ENCODE measurements around the gene HTATIP2. TPM values are rescaled to one million over a fixed set of nuclear protein-coding genes. Genes with fewer than 3 reads are reported as not detected.

Gene HTATIP2
- total and polyA plus RNA-seq, 9 of the 15 experiments (the other 6 are each of a cell fraction or from before 2014, with no cell fraction given) = 48.3 to 90.9 (median 64.4) TPM

DNA sequence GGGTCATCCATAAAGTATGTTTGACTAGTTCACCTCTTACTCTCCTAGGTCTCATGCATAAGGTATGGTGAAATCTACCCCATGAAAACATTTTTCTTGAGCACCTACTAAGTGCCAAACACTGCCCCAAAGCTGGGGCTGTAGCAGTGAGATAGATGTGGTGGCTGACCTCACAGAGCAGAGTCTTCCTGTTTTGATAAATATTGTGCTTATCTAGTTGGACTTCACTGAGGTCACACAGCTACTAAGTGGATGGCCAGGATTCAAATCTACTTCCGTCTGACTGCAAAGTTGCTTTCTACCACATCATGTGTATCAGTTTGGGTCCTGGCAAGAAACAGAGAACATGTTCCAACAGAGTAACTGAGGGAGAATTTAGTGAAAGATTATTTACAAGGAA lies 6.4 kb upstream of the HTATIP2 start (continued):
- TF ChIP-seq ZBTB8A (IDR thresholded peaks at IDR 0.05; ENCODE audit: partially characterized antibody) = no peak
- no peak for TF ChIP-seq ZNF143 (CRISPR knock-in tag; IDR thresholded peaks at IDR 0.05)
- no peak for TF ChIP-seq TRIM28 (IDR thresholded peaks at IDR 0.05)
- TF ChIP-seq ZBTB1 (CRISPR knock-in tag; IDR thresholded peaks at IDR 0.05; ENCODE audit: borderline replicate concordance, low read depth) = no peak
- TF ChIP-seq MBD2 (IDR thresholded peaks at IDR 0.05; ENCODE audit: borderline replicate concordance, low read depth) = no peak
- no peak for TF ChIP-seq ZNF24 (IDR thresholded peaks at IDR 0.05)
- TF ChIP-seq PCBP2 (IDR thresholded peaks at IDR 0.05; ENCODE audit: low read depth, low read length, poor library complexity, severe bottlenecking) = no peak
- TF ChIP-seq ZSCAN32 (CRISPR knock-in tag; IDR thresholded peaks at IDR 0.05) = no peak
- TF ChIP-seq DMBX1 (CRISPR knock-in tag; IDR thresholded peaks at IDR 0.05; ENCODE audit: borderline replicate concordance) = no peak
- TF ChIP-seq ZNF699 (CRISPR knock-in tag; IDR thresholded peaks at IDR 0.05; ENCODE audit: insufficient replicate concordance) = no peak
- TF ChIP-seq SETDB1 (IDR thresholded peaks at IDR 0.05; ENCODE audit: low read length) = no peak
- no peak for TF ChIP-seq XRCC5 (IDR thresholded peaks at IDR 0.05; ENCODE audit: low read depth, low read length)
- no peak for TF ChIP-seq FOXK2 (conservative IDR thresholded peaks at IDR 0.05 in 1 of 2, IDR thresholded peaks at IDR 0.05 in 1 of 2; ENCODE audit: low read depth in 2 of 2)
- TF ChIP-seq CBX2 (IDR thresholded peaks at IDR 0.05; ENCODE audit: insufficient read depth, low read length, poor library complexity, severe bottlenecking) = no peak
- TF ChIP-seq, protein P1, sequence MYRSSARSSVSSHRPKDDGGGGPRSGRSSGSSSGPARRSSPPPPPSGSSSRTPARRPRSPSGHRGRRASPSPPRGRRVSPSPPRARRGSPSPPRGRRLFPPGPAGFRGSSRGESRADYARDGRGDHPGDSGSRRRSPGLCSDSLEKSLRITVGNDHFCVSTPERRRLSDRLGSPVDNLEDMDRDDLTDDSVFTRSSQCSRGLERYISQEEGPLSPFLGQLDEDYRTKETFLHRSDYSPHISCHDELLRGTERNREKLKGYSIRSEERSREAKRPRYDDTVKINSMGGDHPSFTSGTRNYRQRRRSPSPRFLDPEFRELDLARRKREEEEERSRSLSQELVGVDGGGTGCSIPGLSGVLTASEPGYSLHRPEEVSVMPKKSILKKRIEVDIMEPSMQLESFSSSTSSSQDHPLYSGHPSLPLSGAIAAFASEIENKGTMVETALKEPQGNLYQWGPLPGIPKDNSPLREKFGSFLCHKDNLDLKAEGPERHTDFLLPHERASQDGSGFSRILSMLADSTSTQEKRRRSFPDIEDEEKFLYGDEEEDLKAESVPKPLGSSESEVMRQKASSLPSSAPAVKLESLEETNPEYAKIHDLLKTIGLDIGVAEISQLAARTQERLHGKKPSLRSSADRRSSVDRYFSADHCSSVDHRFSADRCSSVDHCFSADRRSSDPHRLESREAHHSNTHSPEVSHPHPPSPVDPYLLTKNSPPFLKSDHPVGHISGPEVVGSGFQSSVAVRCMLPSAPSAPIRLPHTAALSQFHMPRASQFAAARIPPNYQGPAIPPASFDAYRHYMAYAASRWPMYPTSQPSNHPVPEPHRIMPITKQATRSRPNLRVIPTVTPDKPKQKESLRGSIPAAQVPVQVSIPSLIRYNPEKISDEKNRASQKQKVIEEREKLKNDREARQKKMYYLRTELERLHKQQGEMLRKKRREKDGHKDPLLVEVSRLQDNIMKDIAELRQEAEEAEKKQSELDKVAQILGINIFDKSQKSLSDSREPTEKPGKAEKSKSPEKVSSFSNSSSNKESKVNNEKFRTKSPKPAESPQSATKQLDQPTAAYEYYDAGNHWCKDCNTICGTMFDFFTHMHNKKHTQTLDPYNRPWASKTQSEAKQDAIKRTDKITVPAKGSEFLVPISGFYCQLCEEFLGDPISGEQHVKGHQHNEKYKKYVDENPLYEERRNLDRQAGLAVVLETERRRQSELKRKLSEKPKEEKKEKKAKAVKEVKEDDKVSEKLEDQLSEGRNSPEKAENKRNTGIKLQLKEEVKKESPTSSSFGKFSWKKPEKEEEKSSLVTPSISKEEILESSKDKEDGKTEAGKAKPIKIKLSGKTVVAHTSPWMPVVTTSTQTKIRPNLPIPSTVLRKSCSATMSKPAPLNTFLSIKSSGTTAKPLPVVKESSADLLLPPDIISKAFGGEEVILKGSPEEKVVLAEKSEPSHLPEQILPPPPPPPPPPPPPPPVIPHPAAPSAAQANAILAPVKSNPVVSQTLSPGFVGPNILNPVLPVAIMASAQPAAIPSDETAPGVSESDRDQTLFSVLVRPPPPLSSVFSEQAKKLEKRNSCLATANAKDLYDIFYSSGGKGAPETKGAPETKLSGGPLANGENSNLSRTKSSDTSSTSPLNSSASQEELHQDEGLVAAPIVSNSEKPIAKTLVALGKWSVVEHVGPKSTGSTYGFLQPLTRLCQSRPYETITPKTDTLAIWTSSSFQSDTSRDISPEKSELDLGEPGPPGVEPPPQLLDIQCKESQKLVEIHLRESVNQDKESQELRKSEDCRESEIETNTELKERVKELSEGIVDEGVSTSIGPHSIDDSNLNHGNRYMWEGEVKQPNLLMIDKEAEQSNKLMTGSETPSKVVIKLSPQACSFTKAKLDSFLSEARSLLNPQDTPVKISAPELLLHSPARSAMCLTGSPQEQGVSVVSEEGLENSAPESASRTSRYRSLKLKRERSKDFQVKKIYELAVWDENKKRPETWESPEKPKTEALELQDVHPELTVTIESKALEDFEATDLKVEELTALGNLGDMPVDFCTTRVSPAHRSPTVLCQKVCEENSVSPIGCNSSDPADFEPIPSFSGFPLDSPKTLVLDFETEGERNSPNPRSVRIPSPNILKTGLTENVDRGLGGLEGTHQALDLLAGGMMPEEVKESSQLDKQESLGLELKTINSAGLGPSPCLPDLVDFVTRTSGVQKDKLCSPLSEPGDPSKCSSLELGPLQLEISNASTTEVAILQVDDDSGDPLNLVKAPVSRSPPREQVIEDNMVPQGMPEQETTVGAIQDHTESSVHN (IDR thresholded peaks at IDR 0.05; ENCODE audit: borderline replicate concordance in 1 of 2, low read depth in 1 of 2) = no peak
- TF ChIP-seq ZNF766 (CRISPR knock-in tag; conservative IDR thresholded peaks at IDR 0.05) = no peak
- no peak for TF ChIP-seq SMC3 (conservative IDR thresholded peaks at IDR 0.05; ENCODE audit: insufficient read depth, low read depth, low read length)
- TF ChIP-seq KDM5B (IDR thresholded peaks at IDR 0.05; ENCODE audit: insufficient replicate concordance, low read depth, low read length) = no peak
- TF ChIP-seq CBFA2T2 (conservative IDR thresholded peaks at IDR 0.05) = 0 out of 2 replicates have a peak, but pooled peaks have one; percentile 20
- no peak for TF ChIP-seq ZNF444 (CRISPR knock-in tag; IDR thresholded peaks at IDR 0.05)
- no peak for TF ChIP-seq HNRNPH1 (optimal IDR thresholded peaks at IDR 0.05; ENCODE audit: low read depth, low read length)
- no peak for TF ChIP-seq ZNF124 (CRISPR knock-in tag; IDR thresholded peaks at IDR 0.05)
- TF ChIP-seq, protein P2, sequence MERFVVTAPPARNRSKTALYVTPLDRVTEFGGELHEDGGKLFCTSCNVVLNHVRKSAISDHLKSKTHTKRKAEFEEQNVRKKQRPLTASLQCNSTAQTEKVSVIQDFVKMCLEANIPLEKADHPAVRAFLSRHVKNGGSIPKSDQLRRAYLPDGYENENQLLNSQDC (CRISPR knock-in tag; IDR thresholded peaks at IDR 0.05) = no peak

Data from K562 (cell line).